ENCODE results near the gene ACCSL.

Gene ACCSL

DNA sequence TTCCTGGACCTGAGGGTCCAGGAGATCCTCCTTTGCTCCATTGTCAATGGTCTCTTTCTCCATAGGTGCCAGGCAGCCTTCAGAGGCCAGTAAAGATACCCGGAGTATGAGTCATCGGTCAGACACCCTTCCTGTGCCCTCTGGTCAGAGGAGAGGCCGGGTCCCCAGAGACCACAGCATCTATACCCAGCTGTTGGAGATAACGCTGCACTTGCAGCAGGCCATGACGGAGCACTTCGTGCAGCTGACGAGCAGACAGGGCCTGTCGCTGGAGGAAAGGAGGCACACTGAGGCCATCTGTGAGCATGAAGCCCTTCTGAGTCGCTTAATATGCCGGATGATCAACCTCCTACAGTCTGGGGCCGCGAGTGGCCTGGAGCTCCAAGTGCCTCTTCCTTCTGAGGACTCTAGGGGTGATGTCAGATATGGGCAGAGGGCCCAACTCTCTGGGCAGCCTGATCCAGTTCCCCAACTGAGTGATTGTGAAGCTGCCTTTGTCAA, at the start of gene ACCSL:
Gene ACCSL, plus strand, starts transcription at position 51 of the 501 bp plus-strand sequence. Its CDS starts 56 bp downstream, at position 107.
- DNase-seq (ENCODE audit: low read depth in 2 of 3, low spot score in 2 of 3) = no peak

DNA sequence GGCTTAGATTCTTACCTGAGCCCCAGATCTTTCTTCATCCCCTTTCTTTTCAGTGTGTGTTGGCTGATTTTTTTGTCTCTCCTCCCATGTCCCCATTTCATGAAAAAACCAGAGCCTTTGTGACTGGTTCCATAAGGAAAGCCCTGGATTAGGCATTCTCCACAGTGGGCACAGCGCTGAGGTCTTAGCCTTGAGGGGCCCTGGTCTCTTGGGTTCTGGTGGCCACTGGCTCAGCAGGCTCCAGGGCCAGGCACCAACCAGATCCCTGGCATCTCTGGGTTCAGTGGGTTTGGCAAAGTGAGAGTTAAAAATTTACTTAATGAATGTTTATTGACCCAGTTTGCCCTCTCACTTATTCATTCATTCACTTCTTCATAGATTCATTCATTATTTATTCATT, 49.5 kb upstream of the ACCSL start:
- DNase-seq (ENCODE audit: low read depth in 2 of 3, low spot score in 2 of 3) = no peak

DNA sequence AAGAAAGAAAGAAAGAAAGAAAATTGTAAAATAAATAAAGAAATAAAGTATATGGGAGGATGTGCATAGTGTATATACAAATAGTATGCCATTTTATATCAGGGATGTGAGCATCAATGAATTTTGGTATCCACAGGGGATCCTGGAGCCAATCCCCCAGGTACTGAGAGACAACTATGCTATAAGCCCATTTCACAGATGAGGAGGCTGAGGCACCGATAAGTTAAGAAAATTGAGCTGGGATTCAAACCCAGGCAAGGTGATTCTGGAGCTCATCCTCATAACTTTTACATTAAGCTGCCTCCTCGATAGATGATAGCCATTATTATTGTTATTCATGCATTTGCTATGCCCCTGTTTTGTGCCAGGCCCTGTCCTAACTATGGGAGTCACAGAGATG, 47.0 kb upstream of the ACCSL start:
- DNase-seq (ENCODE audit: low read depth in 2 of 3, low spot score in 2 of 3) = no peak

DNA sequence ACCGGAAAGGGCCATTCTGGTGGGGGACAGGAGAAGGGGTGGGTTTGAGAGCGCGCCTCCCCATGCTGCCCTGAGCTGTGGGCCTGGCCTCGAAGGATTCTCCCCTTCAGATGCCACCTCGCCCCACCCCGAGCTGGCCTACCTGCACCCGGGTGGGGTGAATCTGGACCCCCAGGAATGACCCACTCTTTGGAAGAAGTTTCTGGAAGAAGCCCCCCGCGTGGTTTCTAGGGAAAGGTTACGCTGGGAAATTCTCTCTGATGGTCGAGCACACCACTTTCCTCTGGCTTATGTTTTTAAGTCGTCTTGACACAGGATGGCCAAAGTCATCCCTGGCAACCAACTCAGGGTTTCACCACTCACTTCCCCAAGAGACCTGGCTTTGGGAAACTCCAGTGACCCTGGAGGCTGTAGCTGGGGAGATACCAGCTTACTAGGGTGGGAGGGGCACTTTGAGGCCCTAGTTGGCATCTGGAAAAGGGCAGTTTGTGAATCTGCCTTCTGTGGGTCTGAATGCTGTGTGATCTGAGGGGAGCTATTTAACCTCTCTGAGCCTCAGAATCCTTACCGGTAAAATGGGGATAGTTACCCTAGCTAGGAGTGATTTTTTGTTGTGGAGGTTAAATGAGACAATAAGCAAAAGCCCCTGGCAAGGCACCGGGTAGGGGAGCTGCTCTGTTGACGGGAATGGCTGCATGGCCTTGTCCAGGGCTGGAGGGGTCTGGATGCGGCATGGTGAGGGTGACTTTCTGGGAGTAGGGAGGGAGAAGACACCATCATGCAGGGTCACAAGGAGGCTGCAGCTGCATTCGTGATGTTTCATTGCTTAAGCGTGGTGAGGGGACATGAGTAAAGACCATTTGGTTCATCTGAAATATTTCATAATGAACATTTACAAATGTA, 45.3 kb upstream of the ACCSL start:
- DNase-seq (ENCODE audit: low read depth in 2 of 3, low spot score in 2 of 3) = no peak

DNA sequence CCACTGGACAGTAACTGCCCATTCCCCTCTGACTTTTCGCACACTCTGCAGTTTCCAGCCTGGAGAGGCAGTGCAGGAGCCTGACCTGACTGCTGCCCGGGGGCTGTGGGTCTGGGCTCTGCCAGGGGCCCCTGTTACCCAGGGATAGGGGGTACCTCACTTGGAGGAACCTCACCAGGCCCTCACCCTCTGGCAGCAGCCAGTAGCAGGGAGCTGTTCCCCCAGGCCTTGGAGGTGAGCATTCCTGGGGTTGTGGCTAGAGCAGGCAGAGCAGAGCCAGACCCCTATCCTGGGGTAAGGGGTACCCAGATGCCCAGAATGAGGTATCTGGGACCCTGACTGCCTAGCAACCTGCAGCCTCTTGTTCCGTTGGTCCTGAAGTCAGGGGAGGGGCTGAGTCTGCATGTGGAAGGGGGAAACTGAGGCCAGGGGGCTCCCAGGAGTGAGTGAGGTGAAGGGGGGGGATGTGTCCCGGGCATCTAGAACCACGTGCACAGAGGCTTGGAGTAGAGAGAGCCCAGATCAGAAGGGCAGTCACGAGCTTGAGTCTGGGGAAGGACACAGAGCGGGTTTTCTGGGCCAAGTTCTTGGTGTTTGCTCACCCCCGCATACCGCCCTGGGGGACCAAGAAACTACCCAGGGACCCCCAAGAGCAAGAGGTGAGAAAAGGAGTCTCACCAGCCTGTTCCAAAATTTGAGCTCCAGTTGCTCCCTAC, 43.9 kb upstream of the ACCSL start:
- no peak for DNase-seq (ENCODE audit: low read depth in 2 of 3, low spot score in 2 of 3)

DNA sequence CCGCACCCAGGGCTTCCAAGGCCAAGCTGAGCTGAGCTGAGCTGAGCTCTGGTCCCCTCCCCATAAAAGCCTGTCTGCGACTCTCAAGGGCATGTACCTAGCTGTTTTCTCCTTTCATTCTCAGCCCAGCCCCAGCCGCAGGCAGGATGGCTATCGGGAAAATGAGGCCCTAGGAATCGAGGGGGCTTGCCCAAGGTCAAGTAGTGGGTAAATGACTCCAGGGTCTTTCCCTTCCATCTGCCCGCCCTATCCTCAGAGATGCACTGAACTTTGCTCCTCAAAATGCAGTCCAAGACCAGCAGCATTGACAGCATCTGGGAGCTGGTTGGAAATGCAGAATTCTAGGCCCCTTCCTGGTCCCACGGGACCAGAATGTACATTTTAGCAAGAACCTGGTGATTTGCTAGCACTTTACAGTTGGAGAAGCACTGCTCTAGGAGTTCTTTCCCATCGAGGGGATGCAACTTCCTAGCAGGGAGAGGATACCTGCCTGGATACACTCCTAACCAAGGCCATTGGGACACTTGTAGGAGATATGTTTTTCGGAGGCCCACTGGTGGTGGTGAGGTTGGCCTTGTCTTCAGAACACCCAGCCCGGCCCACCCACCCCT, 43.2 kb upstream of the ACCSL start:
- DNase-seq (ENCODE audit: low read depth in 2 of 3, low spot score in 2 of 3) = no peak

DNA sequence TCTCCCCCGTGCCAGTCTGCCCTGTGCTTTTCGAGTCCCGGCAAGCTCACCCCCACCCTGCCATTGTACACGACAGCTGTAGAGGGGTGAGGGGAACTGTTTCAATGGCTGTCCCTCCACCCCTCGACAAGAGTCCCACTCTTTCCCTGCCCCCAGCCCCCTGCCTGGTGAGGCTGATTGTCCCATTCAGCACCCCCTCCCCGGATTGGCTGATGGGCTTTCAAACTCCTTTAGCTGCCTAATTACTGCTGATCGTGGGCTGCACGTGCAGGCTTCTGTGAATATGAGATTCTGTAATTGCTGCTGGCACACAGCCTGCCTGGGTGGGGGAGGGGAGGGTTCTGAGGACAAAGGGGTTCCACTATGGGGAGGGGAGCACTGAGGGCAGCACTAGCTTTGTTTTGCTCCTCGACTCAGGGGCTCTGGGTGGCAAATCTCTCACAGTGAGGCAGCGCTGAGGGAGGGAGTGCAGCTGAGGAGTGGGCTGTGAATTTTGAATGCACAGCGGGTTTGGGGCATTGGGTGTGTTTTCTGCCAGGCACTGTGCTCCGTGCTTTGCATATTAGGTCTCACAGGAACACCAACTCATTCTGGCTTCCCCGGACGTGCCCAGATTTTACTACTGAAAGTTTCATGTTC, 42.6 kb upstream of the ACCSL start:
- DNase-seq (ENCODE audit: low read depth in 2 of 3, low spot score in 2 of 3) = no peak

DNA sequence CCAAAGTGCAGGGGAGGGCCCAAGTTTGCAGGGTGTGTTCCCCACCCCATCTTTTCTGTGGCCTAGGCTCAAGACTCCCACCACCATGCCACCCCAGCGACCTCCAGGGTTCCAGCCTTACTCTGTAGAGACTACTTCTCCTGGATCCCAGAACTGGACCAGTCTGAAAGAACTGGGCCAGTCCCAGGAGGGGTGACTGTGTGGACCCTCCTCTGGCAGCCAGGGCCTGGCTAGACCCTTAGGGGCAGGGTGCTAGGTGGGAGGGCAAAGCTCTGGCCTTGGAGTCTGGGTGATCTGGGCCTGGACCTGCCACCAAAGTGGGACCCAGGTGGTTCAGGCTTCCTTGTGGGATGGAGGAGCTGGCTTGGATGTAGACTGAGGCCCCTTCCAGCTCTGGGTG, 41.8 kb upstream of the ACCSL start:
- no peak for DNase-seq (ENCODE audit: low read depth in 2 of 3, low spot score in 2 of 3)

DNA sequence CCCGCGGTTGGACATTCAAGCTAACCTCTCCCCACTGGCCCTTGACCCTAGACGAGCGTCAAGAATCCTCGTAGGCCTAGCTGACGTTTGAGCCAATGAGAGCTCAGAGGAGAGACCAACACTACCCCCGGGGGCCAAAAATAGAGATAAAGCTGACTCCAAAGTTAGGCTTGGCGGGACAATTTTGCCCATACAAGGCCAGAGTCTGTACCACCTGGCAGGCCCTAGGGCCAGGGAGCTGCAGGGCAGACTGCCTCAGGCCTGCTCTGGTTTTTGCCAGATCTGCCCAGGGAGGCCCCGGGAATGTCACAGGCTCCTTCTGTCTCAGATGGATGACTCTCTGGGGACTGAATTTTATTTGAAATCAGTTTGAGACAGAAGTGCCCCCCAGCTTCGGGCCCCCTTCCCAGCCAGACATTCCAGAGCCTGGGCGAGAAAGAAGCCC, 40.8 kb upstream of the ACCSL start:
- DNase-seq (ENCODE audit: low read depth in 2 of 3, low spot score in 2 of 3) = no peak

DNA sequence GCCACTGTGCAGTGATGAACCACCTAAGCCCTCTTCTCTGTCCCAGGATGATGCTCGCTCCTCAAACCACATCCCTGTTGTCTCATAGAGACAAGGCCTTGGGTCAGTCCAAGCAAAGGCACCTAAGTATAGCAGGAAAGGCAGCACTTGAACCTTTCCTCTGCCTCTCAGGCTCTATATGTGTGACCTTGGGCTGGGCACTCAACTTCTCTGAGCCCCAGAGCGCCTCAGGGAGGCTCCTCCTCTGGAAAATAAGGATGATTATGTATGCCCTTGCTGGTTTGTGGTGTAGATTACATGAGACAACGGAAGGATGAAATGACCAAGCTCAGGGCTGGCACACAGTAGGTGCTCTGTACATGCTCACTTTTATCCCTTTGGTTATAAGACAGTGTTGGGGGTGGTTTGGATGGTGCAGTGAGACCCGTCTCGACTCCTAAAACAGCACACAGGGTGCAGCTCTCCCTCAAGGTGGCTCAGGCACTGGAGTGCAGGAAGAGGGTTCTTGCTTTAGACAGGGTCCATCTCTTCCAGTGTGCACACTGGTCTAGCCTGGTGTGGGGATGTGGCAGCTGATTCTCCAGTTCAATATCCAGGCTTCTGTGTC, 40.2 kb upstream of the ACCSL start:
- DNase-seq (ENCODE audit: low read depth in 2 of 3, low spot score in 2 of 3) = no peak

DNA sequence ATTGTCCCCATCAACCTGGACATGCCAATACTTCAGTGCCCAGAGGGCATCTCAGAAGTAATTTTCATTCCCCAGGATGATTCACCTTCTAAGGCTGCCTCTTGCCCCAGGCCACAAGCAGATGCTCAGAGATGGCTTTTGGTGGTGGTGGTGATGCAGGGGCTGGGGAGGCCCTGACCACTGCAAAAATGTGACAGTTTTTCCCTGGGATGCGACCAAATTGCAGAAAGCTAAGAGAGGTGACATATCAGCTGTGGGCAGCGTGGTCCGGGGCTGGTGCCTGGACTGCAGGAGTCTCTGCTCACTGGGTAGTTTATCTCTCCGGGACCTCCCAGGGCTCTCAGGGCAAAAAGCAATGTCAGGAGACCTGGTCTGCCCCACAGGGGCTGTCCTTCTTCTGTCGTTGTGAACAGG, 39.7 kb upstream of the ACCSL start:
- DNase-seq (ENCODE audit: low read depth in 2 of 3, low spot score in 2 of 3) = no peak

DNA sequence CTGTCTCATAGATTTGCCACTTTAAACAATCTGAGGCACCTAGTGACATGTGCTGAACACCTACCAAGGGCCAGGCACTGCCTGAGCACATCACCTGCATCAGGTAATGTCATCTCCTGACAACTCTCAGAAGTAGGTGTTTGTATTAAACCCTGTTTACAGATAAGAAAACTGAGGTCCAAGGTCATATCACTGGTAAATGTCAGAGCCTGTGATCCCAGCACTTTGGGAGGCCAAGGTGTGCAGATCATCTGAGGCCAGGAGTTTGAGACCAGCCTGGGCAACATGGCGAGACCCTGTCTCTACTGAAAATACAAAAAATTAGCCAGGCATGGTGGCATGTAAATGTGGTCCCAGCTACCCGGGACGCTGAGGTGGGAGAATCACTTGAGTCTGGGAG, 39.1 kb upstream of the ACCSL start:
- DNase-seq (ENCODE audit: low read depth in 2 of 3, low spot score in 2 of 3) = no peak

DNA sequence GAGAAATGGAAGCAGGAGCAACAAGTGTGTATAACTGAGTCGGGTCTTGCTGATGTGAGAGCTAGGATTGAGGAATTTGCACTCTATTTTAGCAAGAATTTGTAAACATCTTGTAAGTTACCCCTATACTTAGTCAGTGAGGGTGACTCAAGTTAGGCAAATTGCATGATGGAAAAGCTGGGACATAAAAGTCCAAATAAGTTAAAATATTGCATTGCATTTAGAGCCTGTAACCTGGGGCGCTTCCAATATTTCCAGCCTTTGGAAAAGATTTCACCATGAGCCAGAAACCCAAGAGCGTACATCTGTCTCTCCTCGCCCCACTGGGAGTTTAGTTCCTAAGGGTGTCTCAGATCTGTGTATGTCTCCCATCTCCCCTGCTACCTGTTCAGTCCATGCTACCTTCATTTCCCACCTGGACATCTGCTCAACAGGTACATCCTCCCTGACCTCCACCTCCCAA, 37.0 kb upstream of the ACCSL start:
- no peak for DNase-seq (ENCODE audit: low read depth in 2 of 3, low spot score in 2 of 3)

DNA sequence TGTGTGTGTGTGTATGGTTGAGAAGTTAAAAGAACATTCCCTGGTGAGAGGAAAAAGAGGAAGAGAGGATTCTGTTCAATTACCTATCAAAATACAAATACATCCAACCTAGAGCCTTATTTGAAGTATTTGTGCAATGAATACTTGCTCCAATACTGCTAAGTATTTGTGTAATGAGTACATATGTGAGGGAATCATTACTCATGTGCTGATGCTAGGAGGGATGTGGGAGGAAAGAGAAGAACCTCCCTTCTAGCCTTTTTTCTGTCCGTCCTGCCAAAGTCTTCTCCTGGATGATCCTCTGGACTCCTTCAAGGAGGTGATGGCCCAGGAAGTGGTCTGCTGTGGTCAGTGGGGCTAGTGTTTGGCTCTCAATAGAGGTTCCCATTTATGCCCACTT, 36.0 kb upstream of the ACCSL start:
- DNase-seq (ENCODE audit: low read depth in 2 of 3, low spot score in 2 of 3) = no peak

DNA sequence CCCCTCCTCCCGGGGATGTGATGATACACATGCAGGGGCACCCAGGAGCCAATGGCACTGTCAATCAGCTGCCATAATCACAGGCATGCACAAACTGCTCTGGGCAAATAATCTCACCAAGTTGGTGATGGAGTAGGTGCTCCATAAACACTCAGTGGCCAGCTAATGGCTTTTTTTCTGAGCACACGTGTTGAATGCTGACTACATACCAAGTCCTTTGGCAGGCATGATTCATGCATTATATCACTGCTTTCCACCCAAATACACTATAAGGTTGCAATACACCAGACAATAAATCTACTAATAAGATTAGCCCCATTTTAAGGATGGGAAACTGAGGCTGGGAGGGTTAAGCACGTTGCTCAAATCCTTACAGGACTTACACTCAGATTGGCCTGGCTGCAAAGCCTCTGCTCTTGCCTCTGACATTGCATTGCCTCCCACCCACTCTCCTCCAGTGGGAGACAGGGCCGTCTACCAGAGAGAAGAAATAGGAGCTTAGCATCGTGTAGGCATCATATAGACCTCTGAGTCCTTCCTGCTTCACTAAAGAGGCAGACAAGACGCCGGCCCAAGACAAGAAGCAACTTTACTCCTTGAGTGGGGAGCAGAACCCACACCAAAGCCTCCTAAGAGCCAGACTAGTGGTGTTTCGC, 32.7 kb upstream of the ACCSL start:
- no peak for DNase-seq (ENCODE audit: low read depth in 2 of 3, low spot score in 2 of 3)

DNA sequence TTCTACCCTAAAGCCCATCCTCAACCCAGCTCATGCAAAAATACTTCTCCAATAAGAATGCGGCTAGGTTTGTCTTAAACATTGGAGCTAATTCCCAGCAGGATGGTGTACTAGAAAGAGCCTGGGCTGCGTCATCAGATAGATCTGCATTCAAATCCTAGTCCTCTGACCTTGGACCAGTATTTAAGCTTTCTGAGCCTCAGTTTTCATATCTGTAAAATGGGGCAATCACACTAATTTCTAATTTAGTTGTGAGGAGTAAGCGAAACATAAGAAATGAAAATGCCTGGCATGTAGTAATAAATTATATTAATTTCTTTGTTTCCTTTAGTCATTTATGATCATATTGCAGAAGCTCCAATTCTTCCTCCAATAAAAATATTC, 32.2 kb upstream of the ACCSL start:
- no peak for DNase-seq (ENCODE audit: low read depth in 2 of 3, low spot score in 2 of 3)

DNA sequence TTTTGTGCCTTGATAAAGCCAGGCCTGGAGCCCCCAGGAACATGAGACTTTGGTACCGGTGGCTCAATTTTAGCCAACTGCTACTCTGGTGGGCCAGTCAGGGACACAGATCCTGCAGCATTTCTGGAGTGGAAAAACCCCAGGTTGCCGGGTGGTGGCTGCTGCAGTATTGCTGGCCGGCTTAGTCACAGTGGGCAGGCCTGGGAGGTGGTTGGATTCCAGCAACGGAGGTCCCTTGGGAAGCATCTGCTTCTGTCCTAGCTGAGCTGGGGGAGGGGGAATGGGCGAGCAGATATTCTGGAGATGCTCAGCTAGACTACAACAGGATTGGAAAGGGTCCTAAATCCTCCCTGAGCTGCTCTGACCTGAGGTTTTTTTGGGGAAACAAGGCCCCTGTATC, 31.6 kb upstream of the ACCSL start:
- DNase-seq (ENCODE audit: low read depth in 2 of 3, low spot score in 2 of 3) = no peak

DNA sequence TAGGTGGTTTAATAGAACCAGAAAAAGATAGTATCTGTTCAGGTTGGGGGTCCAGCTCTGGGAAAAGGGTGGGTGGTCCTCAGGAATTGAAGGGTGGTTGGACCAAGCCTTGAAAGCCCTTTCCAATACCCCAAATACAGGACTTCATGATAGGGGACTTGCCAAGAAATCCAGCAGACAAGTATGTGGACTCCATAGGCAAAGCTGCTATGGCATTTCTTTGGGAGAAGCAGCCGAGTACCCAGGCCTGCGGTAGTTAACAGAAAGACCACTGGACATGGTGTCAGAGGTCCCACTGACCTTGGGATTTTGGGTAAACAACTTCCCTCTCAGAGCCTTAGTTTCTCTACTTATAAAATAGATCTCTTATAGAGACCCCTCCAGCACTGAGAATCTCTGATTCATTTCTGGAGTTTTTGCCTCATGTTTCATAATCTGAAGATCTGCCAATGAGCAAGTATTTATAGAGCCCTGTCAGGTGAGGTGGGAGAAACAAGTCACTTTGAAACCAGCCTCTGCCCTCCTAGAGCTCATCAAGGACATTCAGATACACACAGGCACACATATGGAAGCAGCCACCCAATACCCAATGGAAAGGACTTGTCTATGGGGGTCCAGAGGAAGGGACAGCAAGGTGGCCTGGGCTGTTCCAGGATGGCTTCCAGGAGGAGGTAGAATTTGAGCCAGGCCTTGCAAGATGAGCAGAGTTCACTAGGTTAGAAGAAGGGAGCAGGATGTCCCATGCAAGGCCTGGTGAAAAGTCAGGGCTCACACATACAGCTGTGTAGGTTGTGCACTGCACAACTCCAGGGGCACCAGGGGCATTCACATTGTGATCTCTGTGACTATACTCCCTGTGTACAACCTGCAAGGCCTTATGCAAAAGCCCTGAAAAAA, 31.0 kb upstream of the ACCSL start:
- no peak for DNase-seq (ENCODE audit: low read depth in 2 of 3, low spot score in 2 of 3)

DNA sequence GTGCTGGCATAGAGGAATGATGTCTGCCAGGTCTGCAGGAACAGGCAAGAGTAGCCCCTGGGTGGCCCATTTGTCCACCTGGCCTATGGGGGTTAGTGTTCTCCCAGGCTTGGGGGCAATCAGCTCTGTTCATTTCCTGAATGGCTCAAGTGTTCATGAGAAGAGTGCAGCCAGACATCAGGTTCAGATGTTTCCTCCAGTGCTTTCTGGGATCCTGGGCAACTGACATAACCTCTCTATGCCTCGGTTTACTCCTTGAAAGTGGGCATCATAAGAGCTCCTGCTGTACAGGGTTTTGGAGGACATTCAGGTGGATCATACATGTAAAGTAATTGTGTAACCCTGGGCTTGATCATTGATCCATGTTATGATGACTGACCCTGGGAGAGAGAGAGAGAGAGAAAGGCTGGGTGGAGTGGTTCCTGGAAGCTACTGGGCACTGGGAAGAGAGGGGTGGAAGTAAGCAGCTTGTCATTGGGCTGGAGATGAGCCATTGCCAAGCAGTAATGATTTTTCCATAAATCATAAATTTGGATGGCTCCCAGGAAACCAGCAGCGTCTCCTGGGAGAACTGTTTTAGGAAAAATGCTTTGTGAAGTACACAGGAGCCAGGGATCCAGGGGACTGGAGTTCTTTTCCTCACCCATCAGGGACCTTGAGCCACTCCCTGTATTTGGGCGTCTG, 30.2 kb upstream of the ACCSL start:
- no peak for DNase-seq (ENCODE audit: low read depth in 2 of 3, low spot score in 2 of 3)
